A673 (cell line): ENCODE data around the gene CEBPE.

ENCODE experiments used
- CTCF ChIP-seq: fragments of 300-800, 200-600 bp; sonication (generic); conservative IDR thresholded peaks from 2 replicates; pipeline ENCODE4 v1.5.1; 2017; ENCODE audit warnings: low read depth, mild to moderate bottlenecking, antibody characterized with exemption, low read length, moderate library complexity, mixed read lengths
- EZH2 ChIP-seq: fragments of 200-600 bp; sonication (generic); IDR thresholded peaks from 2 replicates; pipeline ENCODE4 v1.6.1; 2017; ENCODE audit warnings: borderline replicate concordance, low read depth, mild to moderate bottlenecking, mixed read lengths, antibody characterized with exemption, low read length; ENCODE audit not compliant: poor library complexity, severe bottlenecking

GRCh38 chr14:23114669-23115038, 4.4 kb downstream of the CEBPE start:
- TF ChIP-seq EZH2 (no peak), CTCF (no peak)
